NCI-H446 treated with DMSO at 0.1 percent for 48 hours (cell line): Measurements from ENCODE around the gene ADAM12.

Source experiments
- DNase-seq: peaks from one replicate; lab custom pipeline; 2025; lab: John Stamatoyannopoulos, UW

The ADAM12 gene, protein sequence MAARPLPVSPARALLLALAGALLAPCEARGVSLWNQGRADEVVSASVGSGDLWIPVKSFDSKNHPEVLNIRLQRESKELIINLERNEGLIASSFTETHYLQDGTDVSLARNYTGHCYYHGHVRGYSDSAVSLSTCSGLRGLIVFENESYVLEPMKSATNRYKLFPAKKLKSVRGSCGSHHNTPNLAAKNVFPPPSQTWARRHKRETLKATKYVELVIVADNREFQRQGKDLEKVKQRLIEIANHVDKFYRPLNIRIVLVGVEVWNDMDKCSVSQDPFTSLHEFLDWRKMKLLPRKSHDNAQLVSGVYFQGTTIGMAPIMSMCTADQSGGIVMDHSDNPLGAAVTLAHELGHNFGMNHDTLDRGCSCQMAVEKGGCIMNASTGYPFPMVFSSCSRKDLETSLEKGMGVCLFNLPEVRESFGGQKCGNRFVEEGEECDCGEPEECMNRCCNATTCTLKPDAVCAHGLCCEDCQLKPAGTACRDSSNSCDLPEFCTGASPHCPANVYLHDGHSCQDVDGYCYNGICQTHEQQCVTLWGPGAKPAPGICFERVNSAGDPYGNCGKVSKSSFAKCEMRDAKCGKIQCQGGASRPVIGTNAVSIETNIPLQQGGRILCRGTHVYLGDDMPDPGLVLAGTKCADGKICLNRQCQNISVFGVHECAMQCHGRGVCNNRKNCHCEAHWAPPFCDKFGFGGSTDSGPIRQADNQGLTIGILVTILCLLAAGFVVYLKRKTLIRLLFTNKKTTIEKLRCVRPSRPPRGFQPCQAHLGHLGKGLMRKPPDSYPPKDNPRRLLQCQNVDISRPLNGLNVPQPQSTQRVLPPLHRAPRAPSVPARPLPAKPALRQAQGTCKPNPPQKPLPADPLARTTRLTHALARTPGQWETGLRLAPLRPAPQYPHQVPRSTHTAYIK

DNA sequence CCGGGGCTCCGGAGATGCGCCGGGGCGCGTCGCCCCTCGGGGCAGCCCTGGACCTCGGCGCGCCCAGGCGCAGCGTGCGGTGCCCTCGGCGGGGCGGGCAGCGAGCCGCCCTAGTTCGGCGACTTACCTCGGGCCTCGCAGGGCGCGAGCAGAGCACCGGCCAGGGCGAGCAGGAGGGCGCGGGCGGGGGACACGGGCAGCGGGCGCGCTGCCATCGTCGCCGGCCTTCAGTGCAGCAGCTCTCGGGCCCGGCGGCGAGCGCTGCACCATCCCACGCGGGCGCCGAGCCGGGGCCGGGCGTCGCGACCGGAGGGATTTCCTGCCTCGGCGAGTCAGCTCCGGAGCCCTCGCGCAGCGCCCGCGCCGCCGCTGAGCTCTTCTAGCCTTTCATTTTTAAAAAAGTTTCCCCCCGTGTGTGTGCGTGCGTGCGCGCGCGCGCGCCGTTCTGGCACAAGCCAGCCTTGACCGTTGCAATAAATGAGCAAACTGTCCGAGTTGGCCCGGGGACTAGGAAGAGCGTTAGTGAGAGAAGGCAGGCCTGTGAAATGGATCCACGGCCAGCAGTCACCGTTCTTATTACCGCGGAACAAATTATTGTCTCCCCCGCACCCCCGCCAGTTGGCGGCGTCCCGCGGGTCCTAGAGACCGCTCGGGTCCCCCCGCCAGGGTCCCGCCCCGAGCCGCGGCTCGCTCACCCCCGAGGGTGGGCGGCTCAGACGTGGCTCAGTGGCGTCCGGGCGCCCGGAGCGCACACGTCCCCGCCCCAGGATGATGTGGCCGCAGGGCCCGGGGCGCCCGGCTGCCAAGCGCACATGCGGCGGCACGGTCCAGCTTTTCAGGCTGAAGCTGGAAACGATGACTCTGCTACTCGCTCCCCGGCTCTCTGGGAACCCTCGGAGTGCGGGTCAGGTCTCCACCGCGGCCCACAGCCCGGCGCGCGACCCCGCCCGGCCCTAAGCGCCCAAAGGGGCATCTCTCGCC lies at the start of gene ADAM12:
Gene ADAM12 (minus strand): TSS at position 547 of the 981 bp plus-strand sequence. CDS start 332 bp downstream, at position 215.
- DNase-seq, result no peak

DNA sequence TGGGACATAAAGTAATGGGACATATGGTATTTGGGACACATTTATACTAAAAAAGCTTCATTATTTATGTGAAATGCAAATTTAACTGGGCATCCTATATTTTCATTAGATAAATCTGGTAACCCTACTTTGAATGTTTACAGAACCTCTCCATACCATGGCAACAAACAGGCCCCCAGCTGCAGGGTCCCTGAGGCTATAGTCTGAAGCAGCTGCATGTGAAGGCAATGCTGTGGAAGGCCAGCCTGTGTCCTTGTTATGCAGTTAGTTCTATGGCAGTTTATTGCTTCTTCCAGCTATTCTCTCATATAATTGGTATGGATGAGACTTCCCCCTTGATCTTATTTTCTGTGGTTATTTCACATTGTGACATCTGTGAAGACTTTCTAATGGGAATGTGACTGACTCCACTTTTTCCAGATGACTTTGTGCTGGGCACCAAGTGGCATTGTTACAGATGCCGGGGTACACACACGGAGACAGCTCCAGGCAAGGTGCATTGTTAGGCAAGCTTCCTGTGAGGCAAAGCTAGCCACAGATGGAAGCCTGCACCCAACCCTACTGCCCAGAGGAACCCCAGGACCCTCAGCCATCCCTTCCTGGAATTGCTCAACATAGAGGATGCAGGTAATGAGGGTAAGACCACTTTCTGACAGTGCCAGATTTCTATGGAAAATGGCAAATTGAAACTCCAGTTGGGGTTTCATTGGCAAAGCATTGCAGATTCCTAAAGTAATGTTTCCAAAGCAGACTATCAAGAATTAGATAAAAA lies 49.5 kb upstream of the ADAM12 start:
- DNase-seq, result no peak

DNA sequence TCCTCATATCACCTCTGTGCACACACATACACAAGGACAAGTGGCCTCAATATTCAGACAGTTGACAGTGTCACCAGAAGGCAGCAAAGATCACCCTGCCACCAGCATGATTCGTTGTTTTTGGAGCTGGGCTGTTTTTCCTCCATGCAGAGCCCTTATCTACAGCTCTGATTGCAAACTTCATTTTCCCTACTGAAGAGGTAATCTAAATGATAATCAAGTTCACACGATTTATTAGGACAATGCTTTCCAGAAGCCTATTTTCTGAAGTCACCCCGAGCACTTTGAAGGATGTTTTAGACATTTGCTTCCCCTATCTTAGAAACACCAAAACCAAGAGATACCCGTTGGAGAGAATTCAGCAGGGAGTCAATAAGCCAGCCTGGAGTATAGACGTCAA lies 46.0 kb upstream of the ADAM12 start:
- no peak for DNase-seq

DNA sequence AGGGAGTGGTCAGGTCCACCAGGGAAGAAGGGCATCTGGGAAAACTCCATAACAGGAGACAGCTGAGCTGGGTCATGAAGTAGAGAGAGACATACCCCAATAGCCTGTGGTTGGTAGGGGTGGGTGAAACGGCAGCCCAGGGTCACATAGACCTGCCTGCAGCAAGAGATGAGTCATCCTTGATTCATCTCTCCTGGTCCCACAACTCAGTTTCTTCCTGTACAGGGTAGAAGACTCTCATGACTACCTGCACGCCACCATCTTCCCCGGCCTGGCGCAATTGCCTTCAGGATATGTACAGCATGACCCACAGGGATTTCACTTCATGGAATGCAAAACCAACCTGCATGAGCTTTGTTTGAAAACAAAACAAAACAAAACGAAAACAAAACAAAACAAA lies 45.1 kb upstream of the ADAM12 start:
- no peak for DNase-seq

DNA sequence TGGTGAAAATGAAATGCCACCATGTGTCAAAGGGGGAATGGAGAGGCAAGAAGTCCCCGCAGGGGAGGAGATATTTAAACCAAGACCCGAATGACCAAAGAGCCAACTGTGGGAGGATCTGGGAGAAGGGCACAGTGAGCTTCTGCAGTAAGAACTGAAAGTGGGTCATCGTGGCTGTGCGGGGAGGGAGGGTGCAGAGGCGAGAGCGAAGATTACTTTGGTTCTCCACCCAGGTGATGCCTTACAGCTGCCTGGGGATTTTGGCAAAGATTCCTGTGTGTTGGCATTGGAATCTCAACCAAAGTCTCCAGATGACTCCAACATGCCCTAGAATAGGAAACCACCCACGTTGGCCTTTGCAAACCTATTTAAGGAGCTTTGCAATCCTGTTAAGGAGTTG lies 44.2 kb upstream of the ADAM12 start:
- DNase-seq, result no peak

DNA sequence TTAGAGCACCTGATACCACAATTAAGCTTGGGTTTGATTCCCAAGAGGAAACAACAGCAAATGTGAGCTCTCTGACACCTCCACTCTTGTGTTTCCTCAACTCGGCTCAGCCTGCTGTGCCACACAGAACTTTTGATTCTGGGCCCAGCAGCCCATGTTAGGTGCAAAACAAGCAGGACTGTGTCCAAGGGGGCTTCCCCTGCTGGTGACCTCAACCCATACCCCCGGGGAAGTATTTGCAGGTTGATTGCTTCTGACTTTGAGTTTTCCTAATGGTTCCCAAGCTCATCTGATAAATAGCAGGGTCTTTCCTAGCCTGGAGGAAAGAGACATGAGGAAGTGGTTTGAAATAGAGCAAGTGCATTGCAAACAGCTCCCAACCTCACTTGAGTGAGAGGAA lies 43.5 kb upstream of the ADAM12 start:
- no peak for DNase-seq

DNA sequence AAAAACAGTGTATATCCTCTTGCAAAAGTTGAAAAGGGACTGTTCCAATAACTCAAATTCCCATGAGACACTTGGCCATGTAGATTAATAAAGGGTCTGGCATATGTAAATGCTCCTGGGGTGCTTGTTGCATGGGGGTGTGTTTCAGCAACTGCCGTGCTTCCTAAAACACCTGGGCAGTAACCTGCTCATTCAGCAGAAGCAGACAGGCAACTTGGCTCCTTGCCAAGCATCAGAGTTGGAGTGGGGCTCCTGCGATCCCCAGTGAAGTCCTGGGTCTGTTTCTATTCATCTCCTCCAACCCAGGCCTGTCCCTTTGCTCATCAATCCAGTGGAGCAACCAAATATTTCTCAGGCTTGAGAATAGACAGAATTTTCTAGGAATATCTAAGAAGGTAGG lies 42.2 kb upstream of the ADAM12 start:
- DNase-seq, result no peak

DNA sequence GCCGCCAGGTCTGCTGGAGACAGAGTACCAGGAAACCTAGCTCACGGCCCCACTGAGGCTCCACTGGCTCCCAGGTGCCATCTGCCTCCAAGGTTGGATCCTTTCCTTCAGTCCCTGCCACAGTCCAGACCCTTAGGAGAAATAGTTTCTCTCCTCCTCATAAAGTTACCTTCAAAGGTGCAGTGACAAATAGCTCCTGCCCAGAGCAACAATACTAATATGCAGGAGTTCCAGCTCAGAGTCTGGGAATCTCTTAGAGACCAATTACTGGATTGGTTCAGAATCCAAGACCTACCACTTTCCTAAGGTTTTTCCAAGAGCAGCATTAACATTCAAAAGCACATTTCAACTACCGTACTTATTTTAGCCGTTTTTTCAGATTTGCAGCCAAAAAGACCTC lies 41.0 kb upstream of the ADAM12 start:
- no peak for DNase-seq

DNA sequence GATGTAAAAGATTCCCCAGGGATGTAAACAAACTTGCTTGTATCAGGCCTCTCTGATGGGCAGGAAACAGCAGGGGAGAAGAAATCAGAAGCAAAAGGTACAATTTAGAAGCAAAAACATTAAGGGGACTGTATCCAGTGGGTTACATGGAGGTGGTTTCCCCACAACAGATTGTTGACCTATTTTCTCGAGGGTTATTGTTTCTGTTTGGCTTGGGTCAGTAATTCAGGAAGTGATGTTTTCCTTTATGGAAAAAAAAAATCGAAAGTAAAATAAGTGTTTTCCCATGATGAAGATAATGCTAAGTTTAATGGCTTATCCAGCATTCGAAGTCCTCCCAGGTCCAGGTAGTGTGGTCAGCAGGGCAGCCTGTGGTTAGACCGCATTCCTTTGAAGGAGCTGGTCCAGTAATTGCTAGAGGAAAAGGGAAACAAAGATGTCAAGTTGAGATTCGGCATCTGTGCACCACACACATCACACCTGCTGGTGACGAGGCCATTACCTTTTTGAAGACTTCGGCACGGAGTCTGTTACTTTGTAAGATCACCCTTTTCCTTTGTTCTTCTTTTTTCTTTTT lies 37.3 kb upstream of the ADAM12 start:
- no peak for DNase-seq

DNA sequence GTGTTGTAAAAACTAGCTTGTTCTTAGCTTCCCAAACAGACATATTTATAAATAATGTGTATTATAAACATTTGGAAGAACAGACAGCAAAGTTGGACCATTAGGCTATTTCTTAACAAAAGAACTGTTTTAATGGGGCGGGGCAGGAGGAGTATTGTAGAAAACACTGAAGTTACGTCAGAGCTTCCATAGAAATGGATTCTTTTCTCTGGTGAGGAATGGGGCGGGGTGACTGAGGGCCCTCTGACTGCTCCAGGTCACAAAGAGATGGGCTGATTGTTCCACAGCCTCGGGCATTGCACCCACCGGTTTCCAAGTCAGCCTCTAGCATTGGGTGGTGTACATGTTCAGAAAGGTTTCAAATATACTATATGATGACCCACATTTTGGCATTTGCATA lies 36.8 kb upstream of the ADAM12 start:
- DNase-seq, result no peak

DNA sequence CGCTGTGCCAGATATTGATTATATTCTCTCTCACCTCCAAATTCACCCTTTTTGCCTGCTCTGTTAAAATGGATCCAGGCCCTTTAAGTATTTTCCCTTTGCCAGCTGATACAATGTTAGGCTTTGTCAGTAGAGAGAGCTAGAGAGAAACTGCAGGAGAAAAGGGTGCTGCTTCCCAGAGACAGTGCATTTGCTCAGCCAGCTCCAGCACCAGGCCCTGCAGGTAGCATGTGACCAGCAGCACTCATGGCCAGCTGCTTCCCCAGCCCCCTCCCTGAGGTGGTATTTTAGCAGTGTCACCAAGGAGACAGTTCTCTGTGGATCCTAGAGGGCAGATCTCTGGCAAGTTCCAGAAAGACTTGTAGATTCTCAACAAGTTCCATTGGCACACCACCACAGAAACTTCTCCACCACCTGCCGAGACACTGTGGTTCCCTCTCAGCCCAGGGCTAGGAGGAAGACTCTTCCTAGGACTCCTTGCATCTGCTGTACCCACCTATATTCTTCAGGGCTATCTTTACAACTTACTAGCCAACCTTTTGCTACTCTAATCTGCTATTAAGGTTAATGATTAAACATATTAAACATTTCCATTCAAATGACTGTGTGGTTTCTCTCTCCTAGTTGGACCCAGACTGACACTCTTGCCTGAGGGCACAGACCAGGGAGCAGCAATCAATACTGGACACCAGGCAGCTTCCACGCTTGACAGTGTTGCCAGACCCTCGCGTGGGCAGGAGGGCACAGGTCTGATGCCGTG lies 35.6 kb upstream of the ADAM12 start:
- no peak for DNase-seq

DNA sequence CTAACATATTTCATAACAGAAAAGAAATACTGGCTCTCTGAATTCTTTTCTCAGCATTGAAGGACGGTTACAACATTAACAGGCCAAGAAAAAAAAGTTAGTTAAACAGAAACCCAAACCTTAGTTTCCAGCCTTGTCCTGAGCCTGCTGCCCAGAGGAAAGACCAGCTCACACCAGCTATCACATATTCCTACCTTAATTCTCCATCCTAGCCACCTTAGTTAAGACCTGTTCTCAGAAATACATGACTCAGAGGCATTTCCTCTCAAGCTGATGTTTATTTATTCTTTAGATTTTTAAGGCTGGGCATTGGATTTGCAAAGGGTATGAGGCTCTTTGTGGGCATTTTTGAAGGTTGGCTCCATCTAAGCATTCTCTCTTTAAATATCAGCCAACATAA lies 34.3 kb upstream of the ADAM12 start:
- DNase-seq, result no peak

DNA sequence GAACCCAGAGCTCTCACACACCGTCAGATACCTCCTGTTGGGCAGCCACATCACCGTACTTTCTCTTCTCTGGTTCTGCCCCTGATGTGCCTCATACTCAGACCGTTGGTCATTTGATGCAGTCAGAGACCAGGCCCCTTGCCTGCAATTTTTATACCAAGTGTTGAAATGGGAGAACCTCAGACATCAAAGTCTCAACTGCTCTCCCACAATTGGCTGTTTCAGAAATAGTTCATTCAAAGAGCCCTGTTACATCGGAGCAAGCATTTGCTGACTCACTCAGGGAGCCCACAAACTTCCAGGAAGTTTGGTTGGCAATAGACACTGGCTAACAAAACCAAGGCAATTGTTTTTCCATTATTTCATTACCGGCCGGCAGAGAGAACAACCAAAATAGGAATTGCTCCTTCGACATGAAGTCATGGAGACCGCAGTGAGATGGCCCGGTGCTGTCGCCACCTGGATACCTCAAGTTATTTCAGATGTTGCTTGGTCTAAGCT lies 33.5 kb upstream of the ADAM12 start:
- DNase-seq, result no peak

DNA sequence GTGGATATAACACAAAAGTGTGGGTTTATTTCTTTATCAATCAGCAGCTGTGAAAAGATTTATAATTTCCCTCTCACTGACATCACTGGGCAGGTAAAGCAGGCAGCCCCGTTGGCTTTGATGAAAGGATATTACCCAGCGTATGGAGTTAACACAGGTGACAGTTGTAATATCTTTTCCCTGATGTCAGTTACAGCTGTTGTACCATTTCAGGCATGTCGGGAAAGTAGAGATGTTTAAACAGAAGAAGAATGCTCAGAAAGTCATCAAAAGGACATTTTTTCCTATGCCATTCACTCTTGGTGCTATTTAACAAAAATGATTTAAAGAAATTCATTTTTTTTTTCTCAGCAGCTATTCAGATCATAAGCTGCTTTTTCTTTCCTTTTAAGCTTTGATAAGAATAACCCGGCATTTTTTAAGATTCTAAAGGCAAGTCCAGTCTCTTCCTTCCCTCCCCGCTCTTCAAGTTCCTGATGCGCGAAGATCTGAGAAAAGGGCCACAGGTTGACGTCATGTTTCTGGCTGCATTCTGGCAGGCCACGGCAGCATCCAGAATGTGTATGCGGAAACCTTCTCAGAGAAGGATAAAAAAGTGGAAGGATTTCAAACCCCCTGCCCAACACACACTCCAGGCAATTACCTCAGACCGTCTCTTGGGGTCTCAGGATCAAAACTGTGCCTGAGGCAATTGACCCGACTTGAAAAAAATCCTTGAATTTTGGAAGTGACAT lies 32.5 kb upstream of the ADAM12 start:
- DNase-seq, result no peak

DNA sequence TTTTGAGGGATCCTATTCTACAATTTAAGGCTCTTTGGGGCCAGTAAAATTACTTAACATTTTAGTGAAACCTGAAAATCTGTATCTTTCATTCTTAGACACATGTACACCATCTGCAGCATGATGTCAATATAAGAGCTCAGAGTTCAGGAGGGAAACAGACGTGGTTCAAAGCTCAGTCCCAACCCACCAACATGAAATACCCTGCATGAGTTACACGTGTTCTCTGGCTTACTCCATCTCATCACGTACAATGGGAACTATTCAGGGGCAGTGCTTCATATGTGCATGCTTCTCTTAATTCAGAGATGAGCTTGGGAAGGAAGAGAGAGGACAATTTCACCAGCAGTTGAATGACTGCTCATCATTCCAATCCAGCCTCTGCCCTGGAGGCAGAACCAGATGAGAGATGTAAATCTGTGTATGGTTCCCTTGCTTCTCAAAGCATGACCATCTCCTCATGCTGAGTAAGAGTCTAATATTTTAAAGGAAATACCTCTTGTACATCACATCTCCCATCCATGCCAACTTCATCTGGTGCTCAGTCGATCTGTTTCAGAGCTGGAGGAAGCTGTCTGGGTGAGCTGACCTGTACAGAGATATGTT lies 29.0 kb upstream of the ADAM12 start:
- no peak for DNase-seq

DNA sequence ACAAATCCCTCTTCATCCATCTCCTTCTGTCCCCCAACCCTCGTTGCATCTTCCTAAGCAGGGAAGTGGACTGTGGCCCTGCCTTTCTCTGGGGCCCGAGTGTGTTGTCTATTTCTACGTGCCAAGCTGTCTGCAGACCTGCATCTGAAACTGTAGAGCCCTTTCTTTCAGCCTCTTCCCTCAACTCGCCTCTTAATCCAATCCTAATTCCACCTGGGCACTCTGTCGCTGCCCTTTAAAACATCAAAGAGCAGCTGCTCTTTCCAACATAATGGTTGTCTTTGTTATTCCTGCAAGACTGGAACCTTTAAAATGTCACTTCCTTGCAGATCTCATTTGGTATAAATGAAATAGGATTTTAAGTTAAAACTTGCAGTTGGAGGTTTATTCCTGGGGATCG lies 21.5 kb upstream of the ADAM12 start:
- no peak for DNase-seq

DNA sequence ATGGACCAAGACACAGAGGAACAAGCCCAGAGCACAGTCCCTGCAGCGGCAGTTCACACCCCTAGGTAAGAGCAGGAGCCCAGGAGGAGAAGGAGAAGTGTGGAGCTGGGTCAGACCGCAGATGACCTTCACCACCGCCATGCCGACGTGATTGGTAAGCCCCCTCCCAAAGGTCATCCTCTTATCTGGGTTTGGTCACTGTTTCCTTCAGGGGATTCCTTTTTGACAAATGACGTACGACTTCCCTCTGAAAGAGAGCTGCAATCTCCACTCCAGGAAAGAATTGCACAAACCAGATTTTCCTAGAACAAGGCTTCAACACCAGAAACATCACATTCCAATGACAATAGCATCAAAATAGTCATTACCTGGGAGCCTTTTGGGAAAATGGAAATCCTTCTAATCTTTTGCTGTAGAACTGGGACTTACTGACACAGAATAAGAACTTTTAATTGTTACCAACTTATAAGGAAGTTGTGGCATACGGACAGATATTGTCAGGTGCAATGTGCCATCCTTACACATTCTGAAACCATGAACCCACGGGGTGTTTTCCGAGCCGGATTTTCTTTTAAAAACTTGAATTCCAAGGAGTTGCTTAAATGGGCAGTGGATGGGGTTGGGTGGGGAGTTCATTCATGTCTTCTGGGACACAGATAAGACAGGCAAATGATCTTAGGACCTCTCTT lies 20.8 kb upstream of the ADAM12 start:
- no peak for DNase-seq

DNA sequence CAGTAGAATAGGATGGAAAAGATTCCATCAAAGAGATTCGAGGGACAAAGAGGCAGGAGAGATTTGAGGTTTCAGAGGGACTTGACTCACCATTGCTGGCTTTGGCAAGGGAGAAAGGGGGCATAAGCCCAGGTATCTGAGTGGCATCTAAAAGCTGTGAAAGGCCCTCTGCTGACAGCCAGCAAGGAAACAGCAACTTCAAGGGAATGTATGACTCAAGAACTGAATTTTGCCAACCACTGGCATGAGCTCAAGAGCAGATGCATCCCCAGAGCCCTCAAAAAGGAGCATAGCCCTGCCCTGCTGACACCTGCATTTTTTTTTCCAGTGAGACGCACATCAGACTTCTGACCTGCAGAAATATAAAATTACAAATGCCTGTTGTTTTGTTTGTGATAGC lies 19.6 kb upstream of the ADAM12 start:
- no peak for DNase-seq
